GM23338 (cell line): ENCODE measurements around the gene KIF25.

Experiments used
- CTCF ChIP-seq, 2 experiments: fragments of 200-600 bp in 1 of 2; sonication (generic) in 1 of 2; conservative IDR thresholded peaks; 2 replicates each; pipeline versions ENCODE4 v1.5.1 to v1.6.1; 2016 to 2017; ENCODE audit warnings: antibody characterized with exemption in 2 of 2, low read depth in 2 of 2, mild to moderate bottlenecking in 2 of 2, moderate library complexity in 1 of 2
- EZH2 ChIP-seq: fragments of 200-600 bp; sonication (generic); IDR thresholded peaks from one replicate; pipeline ENCODE4 v1.8.0; 2017; ENCODE audit warnings: antibody characterized with exemption, mild to moderate bottlenecking, low read depth; ENCODE audit not compliant: unreplicated experiment
- EZH2phosphoT487 ChIP-seq: fragments of 200-600 bp; sonication (generic); IDR thresholded peaks from one replicate; pipeline ENCODE4 v1.8.1; 2018; ENCODE audit warnings: antibody characterized with exemption; ENCODE audit not compliant: unreplicated experiment
- POLR2AphosphoS5 ChIP-seq: IDR thresholded peaks from 2 replicates; pipeline ENCODE4 v1.6.1; 2016; ENCODE audit warnings: antibody characterized with exemption, low read depth
- ZNF331 ChIP-seq: fragments of 250-450 bp; sonication (Bioruptor Pico); IDR thresholded peaks from 2 replicates; pipeline ENCODE4 v1.5.0; 2020; ENCODE audit warnings: low read depth, mild to moderate bottlenecking, moderate library complexity

- TF ChIP-seq ZNF331 (CRISPR knock-in tag): no peak
- no peak for TF ChIP-seq CTCF (conservative IDR thresholded peaks at IDR 0.05; ENCODE audit: low read depth in 2 of 2)
- no peak for TF ChIP-seq EZH2
- no peak for TF ChIP-seq POLR2AphosphoS5
- no peak for TF ChIP-seq EZH2phosphoT487
Observed at GRCh38 chr6:168004945-168005344, 7.5 kb downstream of the KIF25 start.
